ENCODE data around the gene VWCE. TPM values are rescaled to one million over a fixed set of nuclear protein-coding genes. Genes with fewer than 3 reads are reported as not detected.
"Not testable (repeated sequence)": the region's sequence is repeated elsewhere in the genome, so short reads cannot be mapped to it uniquely, and the experiment has no call there.

The VWCE gene
- total RNA-seq, 2 experiments from 2014 or later = 1.6 to 1.7 TPM

DNA sequence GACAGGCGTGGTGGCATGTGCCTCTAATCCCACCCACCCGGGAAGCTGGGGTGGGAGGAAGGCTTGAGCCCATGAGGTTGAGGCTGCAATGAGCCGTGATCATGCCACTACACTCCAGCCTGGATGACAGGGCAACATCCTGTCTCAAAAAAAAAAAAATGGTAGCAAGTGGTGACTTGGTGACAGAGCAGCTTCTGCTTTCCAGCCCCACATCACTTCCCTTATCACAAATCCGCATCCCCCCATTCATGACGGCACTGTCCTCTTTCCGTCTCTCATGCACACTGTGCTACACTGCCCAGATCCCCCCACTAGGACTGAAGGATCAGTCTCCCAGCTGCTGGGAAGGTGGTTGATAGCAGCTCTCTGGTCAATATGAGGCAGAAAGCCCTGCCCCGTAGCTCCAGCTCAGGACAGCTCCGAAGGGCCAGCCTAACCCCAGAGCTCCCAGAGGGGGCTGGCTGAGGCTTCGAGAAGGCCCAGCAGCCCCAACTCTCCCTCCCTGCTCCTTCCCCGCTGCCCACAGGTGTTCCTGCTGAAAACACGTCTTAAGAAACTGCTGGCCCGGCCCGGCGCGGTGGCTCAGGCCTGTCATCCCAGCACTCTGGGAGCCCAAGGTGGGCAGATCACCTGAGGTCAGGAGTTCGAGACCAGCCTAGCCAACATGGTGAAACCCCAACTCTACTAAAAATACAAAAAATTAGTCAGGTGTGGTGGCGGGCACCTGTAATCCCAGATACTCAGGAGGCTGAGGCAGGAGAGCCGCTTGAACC, 38.2 kb downstream of the VWCE start:
- ChIA-PET CTCF (interaction anchor here (0.6 kb wide), 2 partner anchors 83 to 1113 kb away, joined by 3 to 4 read pairs; no protein-coding TSS in a partner anchor), POLR2A (interaction anchor here (0.6 kb wide), 1 partner anchor 1569 kb away, joined by 3 read pairs; no protein-coding TSS in a partner anchor)
- DNase-seq = no peak
- Mint-ChIP-seq H3K36me3 (ENCODE audit: low read depth) (no peaks in the 10 kb centered on the region), H3K4me1 (peaks cover 3% of the 10 kb centered on the region), H3K27me3 (no peaks in the 10 kb centered on the region), H3K27ac (no peak overlapping the region), H3K9me3 (no peaks in the 10 kb centered on the region), H3K4me3 (no peak overlapping the region)

DNA sequence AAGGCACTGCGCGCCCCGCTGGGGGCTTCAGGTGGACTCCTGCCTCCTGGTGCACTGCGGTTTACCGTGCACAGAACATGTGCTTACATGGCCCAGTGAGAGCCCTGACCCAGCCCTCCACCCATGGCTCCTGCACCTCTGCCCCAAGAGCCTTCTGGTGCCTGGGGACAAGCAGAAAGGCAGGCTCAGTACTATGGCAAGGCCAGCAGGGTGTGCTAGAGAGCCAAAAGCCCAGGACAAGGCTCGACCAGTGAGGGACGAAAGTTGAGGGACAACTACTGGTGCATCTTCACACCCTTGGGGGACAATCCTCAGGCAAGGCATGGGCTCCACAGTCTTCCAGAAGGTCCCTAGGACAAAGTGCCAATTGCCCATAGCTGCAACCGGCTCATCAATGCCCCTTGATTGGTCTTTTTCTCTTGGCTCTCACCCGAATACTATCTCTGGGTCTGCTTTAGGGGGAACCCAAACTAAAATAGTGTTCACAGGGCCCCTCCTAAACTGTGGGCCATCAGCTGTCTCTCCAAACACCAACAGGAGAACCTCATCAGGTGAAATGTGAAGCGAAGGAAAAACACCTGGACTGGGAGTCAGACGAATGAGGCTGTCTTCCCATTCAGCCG, 40.6 kb downstream of the VWCE start:
- peak; percentile 73 for DNase-seq
- Mint-ChIP-seq H3K4me3 (no peak overlapping the region), H3K36me3 (ENCODE audit: low read depth) (no peaks in the 10 kb centered on the region), H3K27me3 (no peaks in the 10 kb centered on the region), H3K4me1 (peaks cover 3% of the 10 kb centered on the region), H3K9me3 (no peaks in the 10 kb centered on the region), H3K27ac (no peak overlapping the region)
- CTCF ChIA-PET = interaction anchor here (0.6 to 1.5 kb wide), 10 partner anchors 11 to 835 kb away, joined by 3 to 6 read pairs (median 3); partner anchors contain the start of genes CYB561A3 and TMEM138
- POLR2A ChIA-PET = interaction anchor here (0.6 kb wide), 1 partner anchor 10 kb away, joined by 5 read pairs; no protein-coding TSS in a partner anchor

GRCh38 chr11:61252332-61252731, 42.8 kb downstream of the VWCE start:
- H3K27ac Mint-ChIP-seq; H3K4me1 Mint-ChIP-seq; H3K27me3 Mint-ChIP-seq; H3K36me3 Mint-ChIP-seq (ENCODE audit: low read depth); H3K9me3 Mint-ChIP-seq; POLR2A ChIA-PET; H3K4me3 Mint-ChIP-seq; DNase-seq: not testable (repeated sequence)
- CTCF ChIA-PET = interaction anchor here (1.2 kb wide), 1 partner anchor 16 kb away, joined by 3 read pairs; no protein-coding TSS in a partner anchor

DNA sequence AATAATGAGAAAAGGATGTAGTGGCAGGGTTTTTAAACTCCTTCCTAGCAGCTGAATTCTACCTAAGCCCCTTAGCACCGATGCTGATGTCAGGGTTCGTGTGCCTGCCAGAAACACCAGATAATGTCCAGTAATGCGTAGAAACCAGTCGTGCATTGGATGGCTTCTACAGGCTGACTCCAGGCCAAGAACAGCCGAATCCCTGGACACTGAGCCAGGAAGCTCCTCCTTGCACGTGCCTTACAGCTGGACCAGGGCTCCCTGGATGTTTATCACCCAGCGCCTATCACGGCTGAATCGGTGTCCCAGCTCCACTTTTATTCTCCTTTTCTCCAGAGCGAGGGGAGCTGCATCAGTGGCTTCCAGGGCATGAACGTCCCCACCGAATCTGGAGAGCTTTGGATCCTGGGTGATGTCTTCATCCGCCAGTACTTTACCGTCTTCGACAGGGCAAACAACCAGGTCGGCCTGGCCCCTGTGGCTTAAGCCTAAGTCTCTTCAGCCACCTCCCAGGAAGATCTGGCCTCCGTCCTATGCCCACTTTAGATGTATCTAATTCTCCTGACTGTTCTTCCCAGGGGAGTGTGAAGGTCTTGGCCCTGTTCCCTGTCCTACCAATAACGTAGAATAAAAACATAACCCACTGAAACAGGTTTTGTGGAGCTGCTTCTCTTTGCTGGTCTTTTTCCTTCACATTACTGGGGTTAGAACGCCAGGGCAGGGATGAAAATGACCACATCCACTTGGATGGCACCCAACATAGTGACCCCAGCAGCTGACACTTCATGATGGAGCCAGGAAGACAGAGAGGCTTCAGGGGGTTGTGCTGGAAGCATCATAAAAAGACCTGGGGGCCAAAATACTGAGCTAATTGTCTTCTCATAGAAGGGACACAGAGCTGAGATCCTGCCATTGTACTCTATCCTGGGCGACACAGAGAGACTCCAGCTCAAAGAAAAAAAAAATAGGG, 44.0 kb downstream of the VWCE start:
- H3K36me3 Mint-ChIP-seq (ENCODE audit: low read depth); H3K4me3 Mint-ChIP-seq; POLR2A ChIA-PET; H3K27ac Mint-ChIP-seq; H3K4me1 Mint-ChIP-seq; H3K9me3 Mint-ChIP-seq; H3K27me3 Mint-ChIP-seq; DNase-seq: not testable (repeated sequence)
- CTCF ChIA-PET = interaction anchor here (0.6 to 1.2 kb wide), 2 partner anchors 17 to 39 kb away, joined by 3 read pairs; no protein-coding TSS in a partner anchor

DNA sequence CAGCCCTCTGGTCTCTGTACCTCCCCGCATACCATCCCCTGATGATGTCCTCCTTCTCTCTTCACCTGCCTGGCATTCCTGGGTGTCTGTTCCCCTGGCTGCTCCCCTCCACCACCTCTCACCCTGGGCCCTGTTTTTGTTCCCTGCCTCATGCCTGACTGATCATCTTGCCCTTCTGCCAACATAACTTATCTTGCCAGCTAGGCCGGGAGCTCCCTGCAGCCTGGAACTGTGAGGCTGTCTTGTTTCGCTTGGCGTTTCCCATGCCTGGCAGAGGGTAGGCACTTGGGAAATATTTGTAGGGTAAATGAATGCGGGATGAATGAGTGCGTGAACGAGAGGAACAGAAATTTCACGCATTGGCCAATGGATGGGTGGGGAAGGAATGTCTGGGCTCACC, 45.9 kb downstream of the VWCE start:
- POLR2A ChIA-PET; H3K4me3 Mint-ChIP-seq; H3K4me1 Mint-ChIP-seq; H3K36me3 Mint-ChIP-seq (ENCODE audit: low read depth); DNase-seq; H3K27ac Mint-ChIP-seq; H3K9me3 Mint-ChIP-seq; CTCF ChIA-PET; H3K27me3 Mint-ChIP-seq: not testable (repeated sequence)

GRCh38 chr11:61248071-61248470, 47.0 kb downstream of the VWCE start:
- H3K27ac Mint-ChIP-seq; POLR2A ChIA-PET; H3K9me3 Mint-ChIP-seq; CTCF ChIA-PET; H3K36me3 Mint-ChIP-seq (ENCODE audit: low read depth); H3K4me1 Mint-ChIP-seq; H3K4me3 Mint-ChIP-seq; H3K27me3 Mint-ChIP-seq; DNase-seq: not testable (repeated sequence)

DNA sequence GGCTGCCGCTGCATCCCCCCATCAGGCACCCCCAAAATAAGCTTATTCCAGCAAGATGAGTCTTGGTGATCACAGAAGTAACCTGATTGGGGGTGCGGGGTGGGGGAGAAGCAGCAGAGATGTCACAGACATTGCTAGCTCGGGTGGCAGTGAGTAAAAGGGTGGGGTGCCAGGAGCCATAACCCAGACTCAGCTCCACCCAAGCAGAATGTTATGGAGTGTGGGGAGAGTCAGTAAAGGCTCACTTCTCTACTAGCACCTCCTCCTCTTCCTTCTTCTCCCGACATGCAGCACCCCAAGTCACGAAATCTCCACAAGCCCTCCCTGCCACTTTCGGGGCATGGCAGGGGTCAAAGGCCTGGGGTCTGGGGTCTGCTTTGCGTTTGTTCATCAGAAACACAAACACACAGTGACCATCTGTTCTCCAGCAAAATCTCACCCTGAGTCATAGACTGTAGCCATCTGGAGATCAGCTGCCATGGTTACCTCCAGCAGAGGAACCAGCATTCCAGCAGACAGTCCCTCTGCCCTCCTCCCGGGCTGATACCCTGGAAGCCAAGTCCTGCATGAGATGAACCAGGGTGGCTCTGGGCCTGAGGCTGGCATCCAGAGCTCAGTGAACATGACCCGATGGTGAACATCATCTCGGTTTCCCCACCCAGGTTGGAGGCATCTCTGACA, 49.7 kb downstream of the VWCE start:
- H3K27ac Mint-ChIP-seq; H3K4me3 Mint-ChIP-seq; H3K4me1 Mint-ChIP-seq; POLR2A ChIA-PET; H3K36me3 Mint-ChIP-seq (ENCODE audit: low read depth); H3K9me3 Mint-ChIP-seq; CTCF ChIA-PET; H3K27me3 Mint-ChIP-seq; DNase-seq: not testable (repeated sequence)

DNA sequence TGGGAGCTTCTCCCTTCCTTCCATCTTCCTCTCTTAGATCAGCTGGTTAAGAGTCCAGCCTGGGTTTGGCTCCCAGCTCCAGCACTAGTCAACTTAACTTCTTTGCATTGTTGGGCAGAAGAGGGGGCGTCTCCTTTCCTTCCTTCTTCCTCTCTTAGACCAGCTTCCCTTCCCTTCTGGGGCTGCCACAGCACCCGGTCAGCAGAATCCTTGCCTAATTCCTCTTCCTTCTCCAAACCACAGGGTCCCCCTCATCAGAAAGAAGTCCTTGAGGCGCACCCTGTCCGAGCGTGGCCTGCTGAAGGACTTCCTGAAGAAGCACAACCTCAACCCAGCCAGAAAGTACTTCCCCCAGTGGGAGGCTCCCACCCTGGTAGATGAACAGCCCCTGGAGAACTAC, 53.6 kb downstream of the VWCE start:
- DNase-seq; H3K27me3 Mint-ChIP-seq; CTCF ChIA-PET; H3K9me3 Mint-ChIP-seq; H3K36me3 Mint-ChIP-seq (ENCODE audit: low read depth); H3K4me1 Mint-ChIP-seq; H3K27ac Mint-ChIP-seq; POLR2A ChIA-PET; H3K4me3 Mint-ChIP-seq: not testable (repeated sequence)

DNA sequence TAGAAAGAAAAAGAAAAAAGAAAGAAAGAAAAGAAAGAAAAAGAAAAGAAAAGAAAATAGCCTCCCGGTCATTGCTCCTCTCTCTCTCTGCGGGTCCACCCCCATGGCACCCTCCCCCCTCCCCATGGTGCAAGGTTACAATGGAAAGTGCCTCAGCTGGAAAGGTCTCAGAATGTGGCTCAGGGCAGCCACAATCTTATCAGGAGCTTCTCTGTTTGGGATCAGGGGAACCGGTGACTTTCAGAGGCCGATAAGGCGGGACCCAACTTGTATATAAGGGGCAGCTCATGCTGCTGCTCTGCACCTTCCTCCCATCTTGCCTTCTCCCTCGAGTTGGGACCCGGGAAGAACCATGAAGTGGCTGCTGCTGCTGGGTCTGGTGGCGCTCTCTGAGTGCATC, 54.2 kb downstream of the VWCE start, which contains the start of gene PGA5:
Gene PGA5 (plus strand): TSS at position 301 of the 400 bp plus-strand sequence. CDS start 52 bp downstream, at position 353.
- DNase-seq; H3K36me3 Mint-ChIP-seq (ENCODE audit: low read depth): not testable (repeated sequence)

GRCh38 chr11:61240288-61240687, 54.8 kb downstream of the VWCE start:
- H3K27me3 Mint-ChIP-seq; H3K4me3 Mint-ChIP-seq; H3K9me3 Mint-ChIP-seq; H3K4me1 Mint-ChIP-seq; DNase-seq; H3K27ac Mint-ChIP-seq; H3K36me3 Mint-ChIP-seq (ENCODE audit: low read depth); POLR2A ChIA-PET; CTCF ChIA-PET: not testable (repeated sequence)

More for the DNA sequence above, 54.2 kb downstream of the VWCE start, which contains the start of gene PGA5:
- POLR2A ChIA-PET, H3K4me3 Mint-ChIP-seq, H3K4me1 Mint-ChIP-seq, H3K9me3 Mint-ChIP-seq, H3K27me3 Mint-ChIP-seq, CTCF ChIA-PET, H3K27ac Mint-ChIP-seq: not testable (repeated sequence)

GRCh38 chr11:61237130-61237529, 58.0 kb downstream of the VWCE start:
- H3K9me3 Mint-ChIP-seq; H3K36me3 Mint-ChIP-seq (ENCODE audit: low read depth); POLR2A ChIA-PET; H3K4me3 Mint-ChIP-seq; H3K4me1 Mint-ChIP-seq; H3K27me3 Mint-ChIP-seq; DNase-seq; CTCF ChIA-PET; H3K27ac Mint-ChIP-seq: not testable (repeated sequence)

GRCh38 chr11:61232548-61233145, 62.5 kb downstream of the VWCE start:
- CTCF ChIA-PET; H3K4me1 Mint-ChIP-seq; H3K9me3 Mint-ChIP-seq; H3K4me3 Mint-ChIP-seq; H3K27me3 Mint-ChIP-seq; POLR2A ChIA-PET; H3K36me3 Mint-ChIP-seq (ENCODE audit: low read depth); H3K27ac Mint-ChIP-seq; DNase-seq: not testable (repeated sequence)

Measured in activated CD4-positive, alpha-beta T cell treated with anti-CD3 and anti-CD28 coated beads, Interleukin-2, amount 10 ng/mL, durations not matched to agents 7 days and 5 days (primary cell).